ENCODE results near the gene ACTG1. TPM values are rescaled to one million over a fixed set of nuclear protein-coding genes. Genes with fewer than 3 reads are reported as not detected.

Gene ACTG1
- polyA plus RNA-seq, 6 donors from 2014 or later: 664 to 1,094 (median 872) TPM

DNA sequence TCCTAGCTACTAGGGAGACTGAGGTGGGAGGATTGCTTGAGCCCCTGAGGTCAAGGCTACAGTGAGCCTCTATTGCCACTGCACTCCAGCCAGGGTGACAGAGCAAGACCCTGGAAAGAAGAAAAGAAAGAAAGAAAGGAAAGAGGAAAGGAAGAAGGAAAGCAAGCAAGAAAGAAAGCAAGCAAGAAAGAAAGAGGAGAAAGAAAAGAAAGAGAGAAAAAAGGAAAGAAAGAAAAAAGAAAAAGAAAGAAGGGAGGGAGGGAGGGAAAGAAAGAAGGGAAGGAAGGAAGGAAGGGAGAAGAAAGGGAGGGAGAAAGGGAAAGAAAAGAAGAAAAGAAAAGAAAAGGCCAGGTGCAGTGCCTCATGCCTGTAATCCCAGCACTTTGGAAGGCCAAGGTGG lies 9.0 kb downstream of the ACTG1 start:
- Mint-ChIP-seq H3K36me3 (no peaks in the 10 kb centered on the region), H3K9me3 (no peaks in the 10 kb centered on the region), H3K27ac (no peak overlapping the region), H3K4me1 (peaks cover 4 to 11% (median 5%) of the 10 kb centered on the region in 3 donors), H3K27me3 (no peaks in the 10 kb centered on the region), H3K4me3 (no peak overlapping the region)
- no peak for ATAC-seq (ENCODE audit: low read depth in 2 of 2)
- no peak for DNase-seq

DNA sequence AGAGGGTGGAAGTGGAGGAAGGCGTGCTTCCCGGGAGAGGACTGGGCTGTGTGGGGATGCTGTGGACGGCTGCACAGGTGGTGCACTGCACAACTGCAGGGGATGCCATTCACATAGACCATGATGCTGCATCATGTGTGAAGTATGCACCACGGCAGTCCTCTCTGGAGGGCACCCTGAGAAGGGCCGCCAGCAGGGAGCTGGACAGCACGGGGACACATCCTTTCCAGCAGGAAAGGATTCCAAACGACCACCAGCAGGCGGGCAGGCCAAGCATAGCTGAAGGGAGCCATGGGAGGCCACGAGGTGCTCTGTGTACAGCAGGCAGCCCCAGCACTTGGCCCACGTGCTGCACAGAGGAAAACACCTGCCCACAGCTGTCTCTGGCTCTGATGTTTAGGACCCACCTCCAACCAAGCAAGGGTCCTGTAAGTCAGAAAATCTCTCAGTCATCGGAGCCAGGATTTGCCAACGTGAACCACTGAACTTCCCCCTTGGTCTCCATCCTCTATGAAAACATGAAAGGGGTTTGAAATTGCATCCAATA lies 10.1 kb downstream of the ACTG1 start:
- no peaks in the 10 kb centered on the region for H3K9me3 Mint-ChIP-seq
- no peak overlapping the region for H3K27ac Mint-ChIP-seq
- H3K4me1 Mint-ChIP-seq: peaks cover under 1 to 3% (median 1%) of the 10 kb centered on the region in 3 donors
- ATAC-seq (ENCODE audit: low read depth in 2 of 2) (no peak), DNase-seq (no peak)
- peak overlapping the region in 1 of 8 donors; percentile 44 for H3K4me3 Mint-ChIP-seq
- H3K27me3 Mint-ChIP-seq: peaks cover 0 to 6% (median 3%) of the 10 kb centered on the region in 3 donors
- H3K36me3 Mint-ChIP-seq: no peaks in the 10 kb centered on the region

DNA sequence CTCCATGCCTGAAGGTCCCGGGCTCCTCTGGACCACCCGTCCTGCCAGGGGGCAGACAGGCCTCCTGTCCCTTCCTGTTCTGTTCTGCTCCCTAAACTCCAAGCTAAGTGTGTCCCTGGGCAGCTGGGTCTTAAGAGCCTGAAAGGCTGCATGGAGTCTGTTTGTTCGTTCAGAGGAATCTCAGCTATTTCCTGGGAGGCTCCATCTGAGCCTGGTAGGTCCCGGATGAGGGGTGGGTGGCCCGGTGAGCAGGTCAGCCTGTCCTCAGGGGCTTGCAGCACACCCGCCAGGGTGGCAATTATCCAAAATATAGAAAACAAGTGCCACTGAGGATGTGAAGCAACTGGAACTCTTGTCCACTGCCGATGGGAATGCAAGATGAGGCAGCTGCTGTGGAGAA lies 12.6 kb downstream of the ACTG1 start:
- Mint-ChIP-seq H3K27me3 (peaks cover 0 to 8% (median 3%) of the 10 kb centered on the region in 3 donors), H3K36me3 (no peaks in the 10 kb centered on the region), H3K4me1 (no peaks in the 10 kb centered on the region), H3K27ac (no peak overlapping the region), H3K9me3 (no peaks in the 10 kb centered on the region), H3K4me3 (peak overlapping the region in 1 of 8 donors; percentile 63)
- ATAC-seq (ENCODE audit: low read depth in 2 of 2): no peak
- DNase-seq: no peak

DNA sequence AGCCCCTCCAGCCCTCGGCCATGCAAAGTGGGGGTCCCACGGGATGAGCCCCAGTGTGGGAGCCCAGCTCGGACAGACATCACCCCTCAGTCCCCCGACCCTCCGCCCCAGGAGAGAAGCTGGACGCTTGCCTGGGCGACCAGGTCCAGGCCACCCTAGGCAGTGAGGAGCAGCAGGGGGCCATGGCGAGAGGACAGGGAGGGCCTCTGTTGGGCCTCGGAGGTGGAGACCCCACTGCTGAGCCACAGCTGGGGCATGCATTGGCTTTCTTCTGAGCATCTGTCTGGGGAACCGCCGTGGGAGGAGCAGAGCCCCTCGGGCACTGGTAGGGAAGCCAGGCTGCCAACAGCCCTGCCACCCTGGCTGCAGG lies 13.0 kb downstream of the ACTG1 start:
- Mint-ChIP-seq H3K27me3 (peaks cover 3 to 12% (median 5%) of the 10 kb centered on the region in 3 donors), H3K27ac (no peak overlapping the region), H3K4me1 (peaks cover 0 to 2% (median 0%) of the 10 kb centered on the region in 3 donors), H3K9me3 (no peaks in the 10 kb centered on the region), H3K4me3 (no peak overlapping the region), H3K36me3 (no peaks in the 10 kb centered on the region)
- DNase-seq: no peak
- no peak for ATAC-seq (ENCODE audit: low read depth in 2 of 2)

DNA sequence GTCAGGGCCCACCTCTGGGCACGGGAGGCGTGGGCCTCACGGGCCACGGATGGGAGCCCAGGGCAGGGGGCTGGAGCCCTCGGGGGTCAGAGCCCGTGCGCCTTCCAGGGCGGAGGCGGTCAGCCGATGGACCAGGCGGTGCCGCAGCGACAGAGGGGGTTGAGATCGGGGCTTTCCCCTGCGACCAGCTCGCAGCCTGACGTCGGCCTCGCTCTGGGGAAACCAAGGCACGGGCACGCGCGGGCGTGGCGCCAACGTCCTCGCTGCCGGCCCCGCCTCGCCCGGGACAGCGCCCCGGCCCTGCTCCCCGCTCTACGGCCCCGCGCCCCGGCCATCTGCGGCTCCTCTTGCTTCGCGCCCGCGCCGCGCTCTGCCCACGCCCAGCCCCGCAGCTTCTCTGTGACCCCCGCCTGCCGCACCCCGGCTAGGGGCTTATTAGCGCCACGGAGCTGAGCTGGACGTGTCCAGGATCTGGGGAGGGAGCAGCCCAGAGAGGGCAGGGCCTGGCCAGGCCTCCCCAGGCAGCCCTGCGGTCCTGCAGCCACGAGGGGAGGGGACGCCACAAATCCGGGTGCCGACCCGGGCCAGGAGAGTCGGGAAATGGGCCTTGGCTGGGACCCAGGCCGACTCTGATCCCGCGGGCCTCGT lies 13.5 kb downstream of the ACTG1 start:
- H3K27me3 Mint-ChIP-seq: peaks cover 3 to 15% (median 8%) of the 10 kb centered on the region in 3 donors
- H3K4me3 Mint-ChIP-seq: no peak overlapping the region
- ATAC-seq (ENCODE audit: low read depth in 2 of 2) (no peak), DNase-seq (no peak)
- peaks cover 0 to 3% (median 1%) of the 10 kb centered on the region in 3 donors for H3K4me1 Mint-ChIP-seq
- H3K36me3 Mint-ChIP-seq: no peaks in the 10 kb centered on the region
- no peak overlapping the region for H3K27ac Mint-ChIP-seq
- no peaks in the 10 kb centered on the region for H3K9me3 Mint-ChIP-seq

DNA sequence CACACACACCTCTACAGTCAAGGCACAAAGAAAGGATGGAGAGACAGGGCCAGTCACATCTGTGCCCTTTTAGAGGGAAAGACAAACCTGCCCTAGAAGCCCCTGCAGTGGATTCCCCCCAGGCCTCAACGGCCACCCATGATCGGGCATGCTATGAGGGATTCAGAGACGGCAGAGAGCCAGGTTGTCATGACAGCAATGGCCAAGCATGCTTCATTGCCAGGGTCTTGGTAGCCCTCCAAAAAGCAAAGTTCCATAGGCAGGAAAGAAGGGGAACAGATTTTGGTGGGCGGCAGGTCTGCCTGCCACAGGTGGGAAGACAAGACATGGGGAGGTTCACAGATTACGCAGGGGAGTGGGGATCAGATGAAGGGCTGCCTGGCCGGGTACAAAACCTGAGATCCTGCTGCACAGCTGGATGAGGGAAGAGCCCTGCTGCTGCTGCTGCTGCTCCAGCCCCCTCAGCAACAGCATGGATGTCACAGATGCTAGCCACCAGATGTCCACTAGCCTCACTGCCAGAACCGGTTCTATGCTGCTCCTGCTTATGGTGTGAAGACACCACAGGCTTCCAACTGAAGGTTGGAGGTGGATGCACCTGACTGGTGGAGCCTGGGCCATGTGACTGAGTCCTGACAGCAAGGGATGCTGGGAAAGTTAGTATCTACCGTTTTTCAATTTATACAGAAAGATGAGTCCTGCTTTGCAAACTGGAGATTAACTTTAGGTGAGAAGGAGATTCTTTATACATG lies 17.8 kb downstream of the ACTG1 start:
- Mint-ChIP-seq H3K36me3 (no peaks in the 10 kb centered on the region), H3K4me1 (peaks cover under 1 to 3% (median 1%) of the 10 kb centered on the region in 3 donors), H3K27me3 (peaks cover 3 to 25% (median 14%) of the 10 kb centered on the region in 3 donors), H3K27ac (peak overlapping the region in 1 of 6 donors; percentile 52), H3K9me3 (no peaks in the 10 kb centered on the region), H3K4me3 (peak overlapping the region in 1 of 8 donors; percentile 31)
- DNase-seq: no peak
- no peak for ATAC-seq (ENCODE audit: low read depth in 2 of 2)

DNA sequence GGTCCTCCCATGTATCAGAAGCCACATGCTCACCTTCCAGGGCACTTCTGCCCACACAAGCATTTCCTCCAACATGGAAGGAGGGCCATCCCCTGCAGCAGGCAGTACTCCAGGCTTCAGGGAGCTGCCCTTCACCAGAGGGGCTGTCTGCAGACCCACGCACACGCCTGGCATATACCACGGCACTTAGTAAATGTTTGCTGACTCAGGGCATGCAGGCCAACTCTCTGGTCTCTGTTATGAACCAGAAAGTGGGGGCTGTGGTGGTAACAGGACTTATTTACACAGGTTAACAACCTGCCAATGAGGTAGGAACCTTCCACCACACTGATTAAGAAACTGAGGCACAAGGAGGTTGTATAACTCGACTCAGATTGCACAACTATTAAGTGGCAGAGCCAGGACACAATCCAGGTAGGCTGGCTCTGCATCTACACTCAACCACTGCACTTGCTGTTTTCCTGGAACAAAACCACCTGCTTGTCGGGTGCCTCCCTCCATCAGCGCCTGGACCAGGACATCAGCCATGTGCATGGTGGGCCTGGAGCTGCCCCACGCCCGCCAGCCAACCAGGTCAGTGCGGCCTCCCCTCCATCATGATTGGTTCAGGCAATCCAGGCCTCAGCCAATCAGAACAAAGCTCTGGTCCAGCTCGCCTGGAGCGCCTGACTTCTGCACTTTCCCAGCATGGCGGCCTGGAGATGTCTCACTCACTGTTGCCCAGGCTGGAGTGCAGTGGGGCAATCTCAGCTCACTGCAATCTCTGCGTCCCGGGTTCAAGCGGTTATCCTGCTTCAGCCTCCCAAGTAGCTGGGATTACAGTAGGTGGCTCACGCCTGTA lies 19.2 kb downstream of the ACTG1 start:
- no peak for ATAC-seq (ENCODE audit: low read depth in 2 of 2)
- Mint-ChIP-seq H3K4me3 (no peak overlapping the region), H3K4me1 (peaks cover 6 to 9% (median 7%) of the 10 kb centered on the region in 3 donors), H3K27me3 (peaks cover 3 to 30% (median 14%) of the 10 kb centered on the region in 3 donors), H3K9me3 (no peaks in the 10 kb centered on the region), H3K36me3 (no peaks in the 10 kb centered on the region), H3K27ac (no peak overlapping the region)
- DNase-seq: no peak

DNA sequence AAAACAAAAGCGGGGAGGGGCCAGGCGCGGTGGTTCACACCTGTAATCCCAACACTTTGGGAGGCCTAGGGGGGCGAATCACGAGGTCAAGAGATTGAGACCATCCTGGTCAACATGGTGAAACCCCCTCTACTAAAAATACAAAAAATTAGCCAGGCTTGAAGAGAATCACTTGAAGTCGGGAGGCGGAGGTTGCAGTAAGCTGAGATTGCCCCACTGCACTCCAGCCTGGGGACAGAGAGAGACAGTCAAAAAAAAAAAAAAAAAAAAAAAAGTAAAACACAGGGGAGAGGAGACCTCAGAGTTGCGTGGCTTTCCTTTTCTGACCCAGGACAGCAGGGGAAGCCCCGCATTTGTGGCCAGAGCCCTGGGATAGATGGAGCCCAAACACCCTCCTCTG lies 19.9 kb downstream of the ACTG1 start:
- no peaks in the 10 kb centered on the region for H3K36me3 Mint-ChIP-seq
- ATAC-seq (ENCODE audit: low read depth in 2 of 2) (no peak), DNase-seq (no peak)
- no peaks in the 10 kb centered on the region for H3K9me3 Mint-ChIP-seq
- no peak overlapping the region for H3K27ac Mint-ChIP-seq
- peaks cover 6 to 9% (median 7%) of the 10 kb centered on the region in 3 donors for H3K4me1 Mint-ChIP-seq
- peaks cover 0 to 24% (median 14%) of the 10 kb centered on the region in 3 donors for H3K27me3 Mint-ChIP-seq
- H3K4me3 Mint-ChIP-seq: no peak overlapping the region

DNA sequence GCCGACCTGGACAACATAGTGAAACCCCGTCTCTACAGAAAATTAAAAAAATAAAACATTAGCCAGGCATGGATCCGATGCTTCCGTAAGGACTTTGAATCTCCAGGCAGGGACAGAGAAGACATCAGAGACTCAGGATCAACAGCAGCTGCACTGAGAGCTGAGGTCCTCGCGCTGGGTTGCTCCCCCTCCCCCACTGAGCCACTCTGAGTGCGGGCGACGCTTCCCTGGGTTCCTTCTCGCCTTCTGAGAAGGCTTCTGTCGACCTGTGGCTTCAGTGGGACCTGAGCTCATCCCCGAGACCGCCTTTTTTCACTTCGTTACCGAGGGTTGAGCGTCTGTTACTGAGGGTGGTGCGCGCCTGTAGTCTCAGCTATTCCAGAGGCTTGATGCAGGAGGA lies 20.4 kb downstream of the ACTG1 start:
- peak overlapping the region in 1 of 6 donors; percentile 68 for H3K27ac Mint-ChIP-seq
- no peak for DNase-seq

DNA sequence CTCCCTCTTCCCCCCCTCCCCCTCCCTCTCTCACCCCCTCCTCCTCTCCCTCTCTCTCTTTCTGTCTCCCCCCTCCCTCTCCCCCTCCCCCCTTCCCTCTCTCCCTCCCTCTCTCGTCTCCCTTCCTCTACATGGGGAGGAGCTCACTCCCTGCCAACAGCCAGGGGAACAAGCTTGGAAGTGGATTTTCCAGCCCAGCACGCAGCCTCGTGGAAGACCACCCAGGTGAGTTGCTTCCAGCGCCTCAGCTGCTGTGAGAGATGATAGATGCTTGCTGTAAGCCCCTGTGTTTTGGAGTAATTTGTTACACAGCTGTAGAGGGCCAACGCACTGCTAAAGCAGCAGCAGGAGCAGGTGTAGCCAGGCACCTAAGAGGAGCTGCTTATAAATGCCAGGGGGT lies 20.8 kb downstream of the ACTG1 start:
- ATAC-seq (ENCODE audit: low read depth in 2 of 2) (no peak), DNase-seq (no peak)
- H3K27ac Mint-ChIP-seq: no peak overlapping the region
- H3K4me3 Mint-ChIP-seq: no peak overlapping the region
- H3K27me3 Mint-ChIP-seq: peaks cover 0 to 24% (median 14%) of the 10 kb centered on the region in 3 donors
- peaks cover 6 to 9% (median 7%) of the 10 kb centered on the region in 3 donors for H3K4me1 Mint-ChIP-seq
- no peaks in the 10 kb centered on the region for H3K36me3 Mint-ChIP-seq
- H3K9me3 Mint-ChIP-seq: no peaks in the 10 kb centered on the region

More for the DNA sequence above, 20.4 kb downstream of the ACTG1 start:
- H3K9me3 Mint-ChIP-seq: no peaks in the 10 kb centered on the region
- peaks cover 0 to 24% (median 14%) of the 10 kb centered on the region in 3 donors for H3K27me3 Mint-ChIP-seq
- peaks cover 6 to 9% (median 7%) of the 10 kb centered on the region in 3 donors for H3K4me1 Mint-ChIP-seq
- no peak for ATAC-seq (ENCODE audit: low read depth in 2 of 2)
- no peak overlapping the region for H3K4me3 Mint-ChIP-seq
- no peaks in the 10 kb centered on the region for H3K36me3 Mint-ChIP-seq

DNA sequence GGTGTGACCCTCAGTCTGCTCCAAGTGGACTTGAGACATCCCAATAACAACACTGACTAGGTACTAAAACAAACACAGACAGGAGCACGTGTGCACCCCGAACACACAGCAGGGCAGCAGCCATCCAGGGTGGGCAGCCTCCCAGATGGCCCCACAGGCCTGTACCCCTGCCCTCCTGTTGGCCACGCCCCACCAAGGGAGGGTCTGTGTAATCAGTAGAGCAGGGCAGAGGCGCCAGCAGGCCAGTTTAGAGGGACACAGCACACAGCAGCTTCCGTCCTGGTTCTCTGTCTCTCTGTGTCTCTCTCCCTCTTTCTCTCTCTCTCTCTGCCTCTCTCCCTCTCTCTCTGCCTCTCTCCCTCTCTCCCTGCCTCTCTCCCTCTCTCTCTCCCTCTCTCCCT lies 21.4 kb downstream of the ACTG1 start:
- ATAC-seq (ENCODE audit: low read depth in 2 of 2) (no peak), DNase-seq (no peak)
- Mint-ChIP-seq H3K4me1 (peaks cover 7 to 10% (median 10%) of the 10 kb centered on the region in 3 donors), H3K4me3 (peak overlapping the region in 2 of 8 donors; percentile 50 to 87), H3K27ac (no peak overlapping the region), H3K36me3 (no peaks in the 10 kb centered on the region), H3K9me3 (no peaks in the 10 kb centered on the region), H3K27me3 (peaks cover 0 to 24% (median 14%) of the 10 kb centered on the region in 3 donors)

DNA sequence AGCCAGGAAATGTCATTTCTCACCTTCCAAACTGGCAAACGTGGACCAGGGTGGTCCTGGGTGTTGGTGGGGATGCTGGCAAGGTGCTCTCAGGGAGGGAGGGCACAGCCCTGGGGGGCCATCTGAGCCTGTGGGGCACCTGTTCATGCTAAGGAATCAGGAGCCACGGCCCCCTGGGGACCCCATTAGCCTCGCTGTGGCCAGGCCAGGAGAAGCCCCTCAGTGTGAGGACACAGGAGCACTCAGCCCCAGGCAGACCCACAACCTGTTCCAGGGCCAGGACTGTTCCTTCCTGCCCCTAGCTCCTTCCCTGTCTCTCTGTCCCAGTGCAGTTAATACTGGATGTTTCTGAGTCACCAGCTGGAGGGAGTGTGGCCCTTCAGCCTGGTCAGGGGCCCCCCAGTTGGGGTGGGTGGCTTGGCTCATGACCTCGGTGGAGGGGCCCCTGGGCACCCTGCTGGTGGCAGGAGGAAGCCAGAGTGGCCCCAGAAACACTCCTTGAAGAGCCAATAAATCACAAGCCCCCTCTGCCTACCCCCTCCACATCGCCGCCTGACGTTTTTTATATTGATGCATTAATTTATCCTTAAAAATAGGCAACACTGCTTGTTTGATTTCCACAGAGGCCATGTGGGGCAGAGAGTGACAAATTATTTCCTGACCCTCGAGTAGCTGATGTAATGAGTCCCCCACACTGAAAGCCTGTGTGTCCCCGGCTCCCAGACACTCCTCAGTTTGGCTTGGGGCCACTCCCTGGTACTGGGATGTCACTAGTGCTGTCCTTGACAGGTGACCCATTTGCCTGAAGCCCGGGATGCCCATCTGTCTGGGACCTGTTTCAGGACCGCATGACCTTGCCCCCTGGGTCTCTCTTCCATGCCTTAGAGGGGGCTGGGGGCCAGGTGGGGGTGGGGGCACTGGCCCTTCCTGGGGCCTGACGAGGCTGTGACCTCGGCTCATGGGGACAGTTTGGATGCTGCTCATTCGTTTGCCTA lies 22.3 kb downstream of the ACTG1 start:
- Mint-ChIP-seq H3K9me3 (no peaks in the 10 kb centered on the region), H3K4me1 (peaks cover 11 to 13% (median 12%) of the 10 kb centered on the region in 3 donors), H3K36me3 (no peaks in the 10 kb centered on the region), H3K27ac (peak overlapping the region in 2 of 6 donors; percentile 30 to 68), H3K4me3 (peak overlapping the region in 6 of 8 donors; percentile 15 to 87 (median 56)), H3K27me3 (peaks cover 0 to 24% (median 14%) of the 10 kb centered on the region in 3 donors)
- ATAC-seq (ENCODE audit: low read depth in 2 of 2) (no peak), DNase-seq (no peak)
